ENCODE measurements around the gene PDLIM7. TPM values are rescaled to one million over a fixed set of nuclear protein-coding genes. Genes with fewer than 3 reads are reported as not detected.
A peak's percentile ranks its signal among the peaks of the same experiment; 100 is the strongest.

PDLIM7 gene
- total and polyA plus RNA-seq, 2 of the 4 experiments (the other 2 are of a cell fraction): 70.4 to 534 TPM

- Histone ChIP-seq H3K9me1 (ENCODE audit: insufficient read depth, low read length) (peaks cover 13% of the 10 kb centered on the region), H3K27me3 (ENCODE audit: control insufficient read depth, insufficient read depth, low read length) (no peaks in the 10 kb centered on the region), H3K36me3 (ENCODE audit: control insufficient read depth, insufficient read depth, low read length) (peaks cover 36% of the 10 kb centered on the region), H3K4me2 (ENCODE audit: low read depth, low read length) (no peak overlapping the region), H3K14ac (replicated peaks; ENCODE audit: low read depth, low read length) (peak overlapping the region; percentile 16; the same call in 1 of the 2 replicates), H3K27ac (ENCODE audit: insufficient read depth, low read length) (peak overlapping the region; percentile 28; the same call in 1 of the 2 replicates), H2AFZ (replicated peaks; ENCODE audit: low read length, poor library complexity) (no peak overlapping the region), H2BK15ac (ENCODE audit: low read depth, low read length) (no peak overlapping the region), H3K18ac (ENCODE audit: low read depth, low read length) (no peak overlapping the region), H4K8ac (ENCODE audit: low read depth in 2 of 2, low read length in 2 of 2) (peak overlapping the region; percentile 7 to 44; a peak in 2 of 4 replicates), H3K9ac (ENCODE audit: low read depth, low read length) (no peak overlapping the region), H3K23ac (ENCODE audit: low read depth, low read length) (peak overlapping the region; percentile 21; the same call in 1 of the 2 replicates), H3K9me3 (ENCODE audit: control insufficient read depth, insufficient read depth, low read length) (no peaks in the 10 kb centered on the region), H3K4me1 (ENCODE audit: control insufficient read depth, insufficient read depth, low read length) (peaks cover 24% of the 10 kb centered on the region), H2BK20ac (ENCODE audit: low read depth, low read length) (no peak overlapping the region; the same call in 1 of the 2 replicates), H2BK120ac (ENCODE audit: low read depth, low read length) (0 out of 2 replicates have a peak overlapping the region, but pooled peaks have one; percentile 32), H2AK5ac (ENCODE audit: low read depth, low read length) (peak overlapping the region; percentile 49; the same call in 1 of the 2 replicates), H3K56ac (ENCODE audit: extremely low read depth, insufficient read depth, low read length) (no peak overlapping the region), H4K91ac (ENCODE audit: insufficient read depth, low read depth, low read length) (peak overlapping the region; percentile 5; the same call in 1 of the 2 replicates), H3K4ac (ENCODE audit: low read depth, low read length) (peak overlapping the region; percentile 43), H4K20me1 (ENCODE audit: insufficient read depth, low read length) (peaks cover 59% of the 10 kb centered on the region), H3K79me1 (ENCODE audit: low read depth in 1 of 2, low read length in 2 of 2) (peaks cover 3 to 28% of the 10 kb centered on the region in 2 experiments), H2BK5ac (ENCODE audit: low read depth, low read length, poor library complexity, severe bottlenecking) (peak overlapping the region; percentile 40), H2AK9ac (replicated peaks; ENCODE audit: low read depth, low read length, poor library complexity) (peak overlapping the region; percentile 74), H4K5ac (ENCODE audit: low read depth, low read length) (0 out of 2 replicates have a peak overlapping the region, but pooled peaks have one; percentile 3), H3K4me3 (ENCODE audit: insufficient read depth, low read depth, low read length) (no peak overlapping the region)
- peak; percentile 66 for DNase-seq
- ChIA-PET CTCF (no interaction called here), POLR2A (ENCODE audit: unreplicated experiment) (interaction anchor here (1.0 kb wide), 1 partner anchor 19 kb away, joined by 3 read pairs; the partner anchor contains the start of gene PDLIM7)
- in situ Hi-C loops (cut with MboI; ENCODE audit: low sequenced_read_pairs): no loop called here
- dilution Hi-C loops (cut with HindIII; ENCODE audit: low sequenced_read_pairs, unreplicated experiment): no loop called here
- ATAC-seq (ENCODE audit: low read depth): peak; percentile 2
- BruUV-seq (replicated peaks): no TSS peak
- intact Hi-C loops (cut with micrococcal nuclease): no loop called here
- WGBS, 2 experiments (ENCODE audit: extremely low coverage in 2 of 2, insufficient read length in 1 of 2): 40% methylated on average over 12 of the region's 18 CpGs; no CpG with 5 or more reads in 1 of the 2 experiments
- TF ChIP-seq SMC3 (IDR thresholded peaks at IDR 0.05; ENCODE audit: low read depth, low read length): no peak
- no peak for TF ChIP-seq ELK1 (IDR thresholded peaks at IDR 0.05; ENCODE audit: borderline replicate concordance, low read depth, low read length)
- peak; percentile 26; the same call in 1 of the 2 replicates for TF ChIP-seq MAZ (IDR thresholded peaks at IDR 0.05; ENCODE audit: borderline replicate concordance, low read depth, low read length)
- no peak for TF ChIP-seq RCOR1 (IDR thresholded peaks at IDR 0.05; ENCODE audit: insufficient replicate concordance, low read length)
- TF ChIP-seq CTCF (conservative IDR thresholded peaks at IDR 0.05; ENCODE audit: low read depth, low read length): no peak
- TF ChIP-seq RFX5 (IDR thresholded peaks at IDR 0.05; ENCODE audit: low read depth, low read length): no peak
- TF ChIP-seq MAFK (IDR thresholded peaks at IDR 0.05; ENCODE audit: low read depth, low read length): no peak
- no peak for TF ChIP-seq FOS (IDR thresholded peaks at IDR 0.05; ENCODE audit: low read depth, low read length)
- TF ChIP-seq RAD21 (IDR thresholded peaks at IDR 0.05; ENCODE audit: low read length): no peak
- no peak for TF ChIP-seq NFE2L2 (IDR thresholded peaks at IDR 0.05; ENCODE audit: low read depth, low read length)
- no peak for TF ChIP-seq BHLHE40 (IDR thresholded peaks at IDR 0.05; ENCODE audit: low read depth, low read length)
- TF ChIP-seq USF2 (IDR thresholded peaks at IDR 0.05; ENCODE audit: low read depth, low read length): 0 out of 2 replicates have a peak, but pooled peaks have one; percentile 2
- TF ChIP-seq POLR2A (IDR thresholded peaks at IDR 0.05; ENCODE audit: low read depth, low read length): peak; percentile 29; the same call in 1 of the 2 replicates
Observed at GRCh38 chr5:177478711-177479646, 18.4 kb downstream of the PDLIM7 start.

Measured in IMR-90 (cell line).